ENCODE data around the gene WIPF2.

The WIPF2 gene

GRCh38 chr17:40253565-40253964 lies 34.5 kb downstream of the WIPF2 start:
- DNase-seq, result no peak

- no peak for DNase-seq
Measured at GRCh38 chr17:40259505-40259904, 40.4 kb downstream of the WIPF2 start.

- DNase-seq, result no peak
Measured at GRCh38 chr17:40260528-40260927, 41.4 kb downstream of the WIPF2 start.

- no peak for DNase-seq
Measured at GRCh38 chr17:40264458-40265185, 45.5 kb downstream of the WIPF2 start.

- no peak for DNase-seq
Measured at GRCh38 chr17:40265337-40265736, 46.2 kb downstream of the WIPF2 start.

- DNase-seq, result no peak
Measured at GRCh38 chr17:40266882-40267281, 47.8 kb downstream of the WIPF2 start.

GRCh38 chr17:40268141-40268712 lies 49.1 kb downstream of the WIPF2 start:
- no peak for DNase-seq

- DNase-seq, result no peak
Measured at GRCh38 chr17:40278414-40278813, 59.3 kb downstream of the WIPF2 start.

- DNase-seq, result no peak
Measured at GRCh38 chr17:40279402-40279801, 60.3 kb downstream of the WIPF2 start.

- no peak for DNase-seq
Measured at GRCh38 chr17:40281663-40282062, 62.6 kb downstream of the WIPF2 start.

GRCh38 chr17:40283662-40284061 lies 64.6 kb downstream of the WIPF2 start:
- no peak for DNase-seq

- DNase-seq, result no peak
Measured at GRCh38 chr17:40284085-40284713, 65.1 kb downstream of the WIPF2 start.

- no peak for DNase-seq
Measured at GRCh38 chr17:40286473-40286872, 67.4 kb downstream of the WIPF2 start.

GRCh38 chr17:40287159-40287493 lies 68.0 kb downstream of the WIPF2 start:
- DNase-seq, result no peak

GRCh38 chr17:40287494-40288369 lies 68.6 kb downstream of the WIPF2 start, which contains the start of gene CDC6:
CDC6 (plus strand) TSS chr17:40287879; CDS start chr17:40289421, 1,542 bp downstream.
- DNase-seq, result peak; percentile 97

- DNase-seq, result peak; percentile 35
Measured at GRCh38 chr17:40290629-40291280, 71.7 kb downstream of the WIPF2 start.

GRCh38 chr17:40291281-40291664 lies 72.2 kb downstream of the WIPF2 start:
- no peak for DNase-seq

- no peak for DNase-seq
Measured at GRCh38 chr17:40293363-40293762, 74.3 kb downstream of the WIPF2 start.

- DNase-seq, result no peak
Measured at GRCh38 chr17:40295488-40296436, 76.7 kb downstream of the WIPF2 start.

- no peak for DNase-seq
Measured at GRCh38 chr17:40297511-40297910, 78.4 kb downstream of the WIPF2 start.

GRCh38 chr17:40298726-40299125 lies 79.6 kb downstream of the WIPF2 start:
- no peak for DNase-seq

Data from activated naive CD4-positive, alpha-beta T cell treated with anti-CD3 and anti-CD28 coated beads, Interleukin-2, amount 50 U/mL, for 16 hours (primary cell).